GM21447 (cell line): Measurements from ENCODE around the gene DAO.

Experiments used
- ATAC-seq: cut with Tn5 transposase; IDR thresholded peaks from one replicate; pipeline ENCODE4 v1.9.1; 2021; ENCODE audit not compliant: unreplicated experiment

Gene DAO

GRCh38 chr12:108916336-108916735 is 36.4 kb downstream of the DAO start:
- ATAC-seq = no peak

DNA sequence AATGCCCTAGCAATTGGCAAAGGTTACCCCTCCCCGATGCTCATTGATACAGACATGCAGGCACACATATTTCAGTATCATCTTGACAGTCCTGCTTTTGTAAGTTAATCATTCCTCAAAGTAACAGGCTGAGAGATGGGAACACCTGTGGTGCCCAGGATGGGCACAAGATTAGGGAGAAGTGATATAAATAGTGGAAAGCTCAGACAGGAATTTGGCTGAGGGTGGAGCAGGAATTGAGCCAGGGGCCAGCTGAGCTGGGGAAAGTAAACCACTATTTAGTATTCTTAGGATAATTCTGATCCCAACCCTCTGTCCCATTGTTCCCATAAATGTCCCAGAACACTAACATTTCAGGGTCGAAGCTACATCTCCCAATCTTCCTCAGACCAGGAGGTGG is 38.3 kb downstream of the DAO start:
- ATAC-seq = no peak

DNA sequence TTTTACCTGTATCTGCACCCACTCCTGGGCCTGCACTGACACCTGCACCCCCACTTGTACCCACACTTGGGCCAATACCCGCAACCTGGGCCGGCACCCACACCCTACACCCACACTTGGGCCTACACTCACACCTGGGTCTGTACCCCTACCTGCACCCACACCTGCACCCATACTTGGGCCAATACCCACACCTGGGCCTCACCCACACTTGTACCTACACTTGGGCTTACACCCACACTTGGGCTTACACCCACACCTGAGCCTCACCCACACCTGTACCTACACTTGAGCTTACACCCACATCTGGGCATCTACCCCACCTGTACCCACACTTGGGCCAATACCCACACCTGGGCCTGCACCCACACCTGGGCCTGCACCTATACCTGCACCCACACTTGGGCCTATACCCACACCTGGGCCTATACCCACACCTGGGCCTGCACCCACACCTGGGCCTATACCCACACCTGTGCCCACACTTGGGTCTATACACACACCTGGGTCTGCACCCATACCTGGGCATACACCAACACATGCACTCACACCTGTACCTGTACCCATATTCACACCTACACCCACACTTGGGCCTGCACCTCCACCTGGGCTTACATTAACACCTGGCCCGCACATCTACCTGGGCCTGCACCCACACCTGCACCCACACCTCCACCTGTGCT is 39.2 kb downstream of the DAO start:
- no peak for ATAC-seq

- no peak for ATAC-seq
These were observed 42.1 kb downstream of the DAO start for GRCh38 chr12:108921946-108922345.

- ATAC-seq = no peak
These were observed 43.0 kb downstream of the DAO start for GRCh38 chr12:108922918-108923317.

GRCh38 chr12:108928695-108929094 is 48.8 kb downstream of the DAO start:
- ATAC-seq = no peak

DNA sequence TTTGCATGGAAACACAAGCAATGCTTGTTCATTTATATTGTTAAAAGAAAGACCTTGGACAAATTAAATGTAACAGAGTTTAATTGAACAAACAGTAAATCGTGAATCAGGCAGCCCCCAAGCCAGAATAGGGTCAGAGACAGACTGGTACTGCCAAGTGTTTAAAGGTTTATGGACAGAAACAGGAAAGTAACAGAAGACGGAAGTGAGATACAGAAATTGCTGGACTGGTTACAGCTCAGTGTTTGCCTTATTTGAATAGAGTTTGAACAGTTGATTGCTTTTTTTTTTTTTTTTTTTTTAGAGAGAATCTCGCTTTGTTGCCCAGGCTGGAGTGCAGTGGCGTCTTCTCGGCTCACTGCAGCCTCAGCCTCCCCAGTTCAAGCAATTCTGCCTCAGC is 50.3 kb downstream of the DAO start:
- peak; percentile 81 for ATAC-seq

- no peak for ATAC-seq
These were observed 50.9 kb downstream of the DAO start for GRCh38 chr12:108930756-108931155.

DNA sequence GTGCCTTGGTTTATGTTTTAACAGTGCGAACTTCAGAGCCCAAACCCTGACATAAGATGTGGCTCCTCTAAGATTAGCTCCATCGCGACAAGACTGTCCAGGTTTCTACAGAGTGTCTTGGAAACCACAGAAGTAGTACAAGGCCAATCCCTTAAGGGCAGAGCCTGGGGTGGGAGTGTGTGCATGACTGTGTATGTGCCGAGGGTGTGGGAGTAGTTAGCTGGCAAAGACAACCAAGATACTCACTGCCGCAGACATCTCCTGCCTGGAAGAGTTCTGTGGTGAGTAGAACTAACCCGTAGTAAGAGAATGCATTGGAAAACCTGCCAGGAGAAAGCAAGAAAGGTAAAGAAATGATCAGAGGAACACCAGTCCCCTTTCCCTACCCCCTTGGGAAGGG is 54.1 kb downstream of the DAO start:
- no peak for ATAC-seq

DNA sequence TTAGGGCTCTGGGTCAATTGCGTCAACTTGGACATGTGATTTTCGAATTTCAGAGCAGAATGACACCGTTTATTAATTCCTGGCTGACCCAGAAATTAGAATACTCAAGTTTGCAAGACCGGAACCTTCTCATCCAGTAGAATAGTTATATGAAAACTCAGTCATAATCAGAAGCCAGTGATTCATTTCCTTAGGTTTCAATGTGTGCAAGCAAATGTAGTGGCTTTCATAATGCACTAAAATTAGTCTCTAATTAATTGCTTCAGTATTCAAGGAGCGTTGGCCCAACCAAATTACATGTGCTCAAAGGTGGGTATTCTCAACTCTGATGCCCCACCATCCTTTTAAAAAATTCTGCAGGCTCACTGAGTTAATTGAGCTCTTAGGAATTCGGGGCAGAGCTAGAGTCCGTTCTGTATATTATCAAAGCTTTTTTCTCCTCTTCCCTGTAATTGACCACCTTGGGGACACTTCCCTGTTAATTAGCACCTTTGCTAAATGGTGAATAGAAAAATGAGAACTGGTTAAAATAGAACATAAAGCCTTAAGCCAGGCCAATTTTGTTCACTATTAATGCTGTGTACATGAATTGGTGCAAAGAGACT is 55.4 kb downstream of the DAO start:
- no peak for ATAC-seq

GRCh38 chr12:108938247-108938924 is 58.5 kb downstream of the DAO start:
- ATAC-seq = no peak

DNA sequence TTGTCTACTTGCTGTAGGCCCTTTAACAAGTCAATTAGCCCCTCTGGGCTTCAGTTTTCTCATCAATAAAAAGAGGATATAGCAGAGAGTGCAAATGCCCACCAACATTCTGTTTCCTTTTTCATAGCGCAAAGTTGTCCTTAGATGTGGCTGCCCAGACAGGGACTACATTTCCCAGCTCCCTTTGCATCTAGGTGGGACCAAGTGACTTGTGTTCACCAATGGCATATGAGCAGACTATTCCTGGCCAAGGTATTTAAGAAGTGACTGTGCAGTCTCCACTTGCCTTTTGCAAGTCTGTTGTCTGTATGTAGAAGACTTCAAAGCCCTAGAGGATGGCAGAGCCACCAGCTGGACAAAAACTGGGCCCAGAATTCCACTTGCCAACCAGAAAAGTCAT is 59.7 kb downstream of the DAO start:
- no peak for ATAC-seq

DNA sequence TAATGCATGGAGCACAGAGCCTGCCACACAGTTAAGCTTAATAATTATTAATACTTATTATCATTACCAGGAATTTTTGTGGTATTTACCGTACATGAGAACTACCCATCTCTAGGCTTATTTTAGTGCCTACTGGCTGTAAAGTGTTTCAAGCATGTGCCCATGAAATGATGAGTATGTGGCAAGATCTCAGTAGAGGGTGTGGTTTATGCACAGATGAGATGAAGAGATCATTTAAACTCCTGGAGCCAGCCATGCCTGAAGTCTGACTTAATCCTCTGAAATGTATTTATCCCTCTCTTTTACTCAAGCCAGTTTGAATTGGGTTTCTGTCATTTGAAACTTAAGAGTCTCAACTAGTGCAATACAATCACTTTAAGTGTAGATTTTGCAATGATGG is 60.2 kb downstream of the DAO start:
- ATAC-seq = no peak

DNA sequence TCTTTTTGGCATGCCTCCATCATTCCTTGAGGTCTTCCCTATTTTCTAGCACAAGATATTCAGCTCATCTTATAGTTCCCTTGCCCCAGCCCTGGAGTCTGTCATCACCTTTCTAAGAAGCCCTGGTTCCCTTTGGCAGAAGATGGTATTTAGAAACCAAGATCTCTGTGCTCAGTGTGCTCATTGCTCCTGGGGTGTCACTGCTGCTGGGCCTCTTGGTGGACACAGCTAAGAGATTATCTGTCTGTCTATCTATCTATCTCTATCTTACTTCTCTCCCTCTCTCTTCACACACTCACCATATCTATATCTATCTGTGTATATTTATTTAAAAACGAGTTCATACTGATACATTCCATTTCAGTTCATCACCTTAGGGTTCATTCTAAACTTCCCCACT is 67.2 kb downstream of the DAO start:
- ATAC-seq = no peak

DNA sequence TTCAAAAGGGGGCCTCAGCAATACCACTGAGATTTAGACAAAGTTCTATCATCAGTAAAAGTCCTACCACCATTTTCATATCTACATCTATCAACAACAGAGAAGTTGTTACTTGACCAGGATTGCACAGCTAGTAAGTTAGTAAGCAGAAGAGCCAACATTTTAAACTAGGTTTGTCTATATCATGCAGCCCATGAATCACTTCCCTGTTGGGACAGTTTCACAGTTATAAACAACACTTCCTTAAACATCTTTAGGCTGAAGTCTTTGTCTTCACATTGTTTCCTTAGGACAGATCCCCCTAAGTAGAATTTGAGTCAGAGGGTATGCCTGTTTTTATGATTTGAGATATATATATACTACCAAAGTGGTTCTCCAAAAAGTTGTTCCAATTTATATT is 68.5 kb downstream of the DAO start:
- no peak for ATAC-seq

- no peak for ATAC-seq
These were observed 70.1 kb downstream of the DAO start for GRCh38 chr12:108949976-108950375.
